Anterior cingulate cortex (tissue), 58 donors: Measurements from ENCODE around the gene CYBA.

Experiments used
- DNase-seq, 58 donors: peaks; one replicate each; lab custom pipeline; 2025; lab: John Stamatoyannopoulos, UW

Gene CYBA

DNA sequence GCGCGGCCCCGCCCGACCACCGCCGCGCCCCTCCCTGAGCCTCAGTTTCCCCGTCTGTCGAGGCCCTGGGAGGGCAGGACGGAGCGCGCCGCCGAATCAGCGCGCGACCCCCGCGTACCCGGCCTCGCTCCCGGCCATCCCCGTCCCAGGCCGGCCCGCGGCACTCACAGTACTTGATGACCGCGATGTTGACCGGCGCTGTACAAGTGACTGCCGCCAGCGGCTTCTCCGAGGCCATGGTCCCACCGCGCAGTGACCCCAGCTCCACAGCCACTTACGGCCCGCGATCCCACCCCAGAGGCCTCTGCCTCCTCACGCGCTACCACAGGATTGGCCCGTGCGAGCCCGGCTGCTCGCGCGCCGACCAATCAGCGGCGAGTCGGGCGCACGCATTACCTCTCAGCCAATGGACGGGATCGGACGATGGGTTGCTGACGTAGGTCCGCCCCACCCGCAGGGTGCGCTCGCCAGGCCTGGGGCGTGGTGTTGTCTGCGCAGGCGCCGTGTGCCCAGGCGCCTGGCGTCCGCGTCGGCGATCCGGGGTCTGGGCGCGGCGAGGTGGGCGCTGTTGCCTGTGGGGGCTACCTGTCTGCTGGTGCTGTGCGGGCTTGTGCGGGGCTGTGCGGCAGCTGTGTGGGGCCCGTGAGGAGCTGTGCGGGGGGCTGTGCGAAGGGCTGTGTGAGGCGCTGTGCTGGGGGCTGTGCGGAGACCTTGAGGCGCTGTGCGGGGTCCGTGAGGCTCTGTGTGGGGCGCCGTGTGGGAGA is 12.2 kb upstream of the CYBA start, which contains the start of gene MVD:
MVD (minus strand) TSS at position 249 of the 764 bp plus-strand sequence; CDS start at position 238, 11 bp downstream.
- DNase-seq: peak; percentile 70 to 99 (median 97)

DNA sequence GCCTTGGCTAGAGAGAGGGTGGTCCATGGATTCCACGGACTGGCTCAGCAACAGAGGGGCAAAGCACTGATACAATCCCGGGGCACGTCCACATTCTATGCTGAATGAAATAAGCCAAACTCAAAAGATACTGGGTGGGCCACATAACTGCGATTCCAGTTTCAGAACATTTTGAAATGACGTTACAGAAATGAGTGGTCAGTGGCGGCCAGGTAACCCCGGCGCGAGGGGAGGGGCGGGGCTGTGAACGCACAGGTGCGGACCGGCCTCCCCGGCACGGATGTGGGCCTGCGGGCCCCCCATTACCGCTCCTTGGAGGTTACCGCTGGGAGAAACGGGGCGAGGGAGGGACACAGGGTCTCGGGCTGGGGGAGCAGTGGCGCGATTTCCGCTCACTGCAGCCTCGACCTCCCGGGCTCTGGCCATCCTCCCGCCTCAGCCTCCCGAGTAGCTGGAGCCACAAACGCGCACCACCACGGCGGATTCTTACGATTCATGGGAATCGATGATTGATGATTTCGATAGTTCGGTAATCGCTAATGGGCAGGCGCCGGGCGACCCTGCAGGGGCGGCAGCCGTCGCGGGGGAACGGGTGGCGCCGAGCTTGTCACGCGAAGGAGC is 11.5 kb upstream of the CYBA start:
- peak in 1 of 58 donors; percentile 46 for DNase-seq

- DNase-seq: peak in 1 of 58 donors; percentile 16
These were observed 10.6 kb upstream of the CYBA start for GRCh38 chr16:88661468-88661867.

- DNase-seq: no peak
These were observed 8.3 kb upstream of the CYBA start for GRCh38 chr16:88659160-88659559.

DNA sequence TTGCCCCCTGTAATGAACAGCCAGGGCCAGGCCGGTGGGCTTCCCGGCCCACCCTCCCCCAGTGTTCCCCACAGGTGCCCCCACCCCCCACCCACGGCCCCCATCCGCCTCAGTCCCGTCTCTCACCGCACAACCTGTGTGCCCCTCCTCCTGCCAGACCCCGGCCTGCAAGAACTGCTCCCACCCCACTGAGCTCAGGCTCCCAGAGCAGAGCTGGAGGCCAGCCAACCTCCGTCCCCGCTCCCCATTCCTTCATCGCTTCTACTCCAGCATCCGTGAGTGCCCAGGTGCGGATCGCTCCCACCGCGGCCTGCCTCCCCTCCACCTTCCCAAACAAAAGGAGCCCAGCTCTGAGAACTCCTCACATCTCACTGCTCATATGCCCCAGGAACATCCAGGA is 7.9 kb upstream of the CYBA start:
- no peak for DNase-seq

DNA sequence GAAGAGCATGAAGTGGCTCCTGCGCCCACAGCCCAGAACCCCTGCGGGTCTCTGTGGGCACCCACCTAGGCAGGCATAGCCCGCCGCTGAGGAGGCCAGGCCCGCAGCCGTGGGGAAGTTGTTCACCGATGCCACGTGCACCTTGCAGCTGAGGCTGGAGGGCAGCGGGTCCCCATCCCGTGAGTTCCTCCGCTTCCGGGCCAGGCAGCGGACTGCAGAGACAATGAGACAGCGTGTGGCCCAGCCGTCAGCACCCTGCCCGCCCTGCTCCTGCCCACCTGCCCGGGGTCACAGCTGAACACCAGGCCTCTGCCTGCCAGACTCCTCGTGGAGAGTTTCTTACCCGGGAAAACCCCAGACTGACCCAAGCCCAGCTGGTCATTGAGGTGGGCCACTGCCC is 6.5 kb upstream of the CYBA start:
- DNase-seq: no peak

GRCh38 chr16:88656291-88656980 is 5.6 kb upstream of the CYBA start:
- no peak for DNase-seq

GRCh38 chr16:88655733-88656281 is 5.0 kb upstream of the CYBA start:
- DNase-seq: no peak

DNA sequence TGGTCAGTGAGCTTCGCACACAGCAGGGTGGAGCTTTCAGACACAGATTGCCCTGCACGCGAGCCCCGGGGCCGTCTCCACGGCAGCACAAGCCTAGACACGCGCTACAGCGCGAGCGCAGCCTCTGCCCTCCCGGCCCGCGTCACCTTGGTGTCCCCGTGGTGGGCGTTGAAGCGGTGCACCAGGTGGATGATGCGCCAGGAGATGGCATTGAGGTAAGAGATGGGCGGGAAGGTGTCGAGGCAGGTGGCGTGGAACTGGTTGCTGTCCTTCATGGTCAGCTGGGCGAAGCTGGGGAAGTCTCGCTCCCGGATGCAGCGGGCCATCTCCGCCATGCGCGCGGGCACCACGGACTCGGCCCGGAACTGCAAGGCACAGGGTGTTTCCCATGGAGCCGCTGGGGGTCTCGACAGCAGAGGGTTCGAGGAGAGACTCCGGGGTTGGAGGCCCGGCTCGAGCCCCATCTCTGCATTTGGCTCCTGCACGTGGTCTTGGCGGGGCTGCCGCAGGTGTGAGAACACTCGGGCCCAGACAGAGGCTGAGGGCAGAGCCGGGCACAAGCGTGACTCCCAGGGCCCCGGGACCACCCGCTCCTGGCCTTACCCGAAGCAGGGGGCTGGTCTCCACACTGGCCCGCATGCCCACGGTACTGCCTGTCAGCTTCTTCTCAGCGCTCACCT is 4.3 kb upstream of the CYBA start:
- DNase-seq: no peak

GRCh38 chr16:88654363-88655052 is 3.7 kb upstream of the CYBA start:
- DNase-seq: no peak

GRCh38 chr16:88653596-88654362 is 2.9 kb upstream of the CYBA start:
- DNase-seq: no peak

DNA sequence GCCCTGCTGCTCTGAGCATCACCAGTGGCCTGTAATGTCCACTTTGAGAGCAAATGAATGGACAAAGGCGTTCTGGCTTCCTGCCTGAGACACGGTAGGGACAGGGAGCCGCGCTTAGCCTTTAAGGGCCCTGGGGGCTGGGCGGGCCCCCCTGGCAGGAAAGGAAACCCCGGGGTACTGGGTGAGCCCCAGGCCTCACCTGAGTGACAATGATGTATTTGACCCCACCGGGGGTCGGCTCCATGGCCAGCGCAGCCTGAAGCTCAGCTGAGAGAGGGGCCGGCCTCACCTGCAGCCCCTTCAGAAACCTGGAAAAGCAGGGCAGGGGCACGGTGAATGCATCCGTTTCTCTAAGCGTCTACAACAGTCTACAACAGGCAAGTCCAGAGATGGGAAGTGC is 2.2 kb upstream of the CYBA start:
- DNase-seq: no peak

- no peak for DNase-seq
These were observed 1.9 kb upstream of the CYBA start for GRCh38 chr16:88652762-88653063.

DNA sequence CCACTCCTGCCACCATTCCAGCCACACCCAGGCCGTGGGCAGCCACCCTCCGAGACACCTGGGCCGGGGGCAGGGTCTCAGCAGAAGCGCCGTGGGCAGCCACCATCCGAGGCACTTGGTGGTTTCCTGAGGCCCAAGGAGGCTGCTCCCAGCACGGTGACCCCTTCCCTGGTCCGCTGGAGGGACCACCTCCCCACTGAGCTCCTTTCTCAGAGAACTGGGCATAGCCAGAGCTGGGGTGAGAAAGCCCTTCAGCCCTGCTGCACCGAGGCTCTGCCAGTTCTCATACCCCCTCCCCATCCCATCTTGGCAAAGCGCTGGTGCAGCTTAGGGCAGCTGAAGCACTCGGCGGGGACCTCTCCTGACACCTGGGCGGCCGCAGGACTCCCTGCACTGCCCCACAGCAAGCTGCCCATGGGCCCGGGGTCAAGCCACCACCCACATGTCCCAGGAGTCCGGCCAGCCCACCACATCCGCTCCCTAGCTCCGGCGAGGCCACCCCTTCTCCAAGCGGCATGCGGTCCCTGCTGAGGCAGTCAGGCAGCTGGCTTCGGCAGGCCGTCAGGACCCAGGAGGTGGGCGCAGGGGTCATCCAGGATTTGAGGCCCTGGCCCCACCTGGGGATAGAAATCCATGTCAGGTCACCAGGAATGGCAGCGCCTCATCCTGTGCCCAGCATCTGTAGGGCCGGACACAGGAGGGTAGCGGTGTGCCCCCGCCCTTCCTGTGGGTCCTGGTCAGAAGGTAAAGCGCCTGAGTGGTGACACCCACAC is 1.3 kb upstream of the CYBA start:
- DNase-seq: no peak

DNA sequence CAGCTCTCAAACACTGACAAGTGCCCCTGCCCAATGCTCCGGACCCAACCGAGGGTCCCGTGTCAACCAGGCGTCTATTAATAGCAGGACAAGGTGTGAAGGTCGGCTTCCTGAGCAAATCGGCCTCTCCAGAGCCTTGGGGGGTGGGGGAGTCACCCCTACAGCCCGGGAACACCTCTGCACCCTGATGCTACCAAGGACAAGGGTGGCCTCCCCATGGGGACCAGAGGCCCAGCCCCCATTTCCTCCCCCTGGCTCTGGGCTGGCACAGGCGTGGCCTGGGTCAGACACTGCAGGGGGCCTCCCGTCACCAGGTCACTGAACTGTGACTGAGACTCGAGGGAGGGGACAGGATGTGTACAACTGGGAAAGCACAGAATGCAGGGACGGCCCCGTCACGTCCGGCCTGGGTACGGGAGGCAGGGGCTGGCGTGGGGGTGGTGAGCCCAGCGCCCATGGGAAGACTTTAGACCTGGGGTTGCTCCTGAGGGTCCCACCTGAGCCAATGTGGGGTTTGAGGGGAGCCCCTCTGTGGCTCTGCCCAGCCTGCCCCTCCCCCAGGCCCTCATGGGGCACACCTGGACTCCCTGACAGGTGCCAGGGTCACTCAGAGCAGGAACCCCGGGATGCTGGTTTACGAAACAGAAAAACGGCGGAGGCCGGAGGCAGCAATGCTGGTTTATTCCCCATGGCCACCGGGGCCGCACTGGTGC is 579 bp upstream of the CYBA start:
- no peak for DNase-seq

- DNase-seq: peak in 3 of 58 donors; percentile 2 to 19 (median 17)
These were observed 717 bp downstream of the CYBA start for GRCh38 chr16:88649924-88650748.
